Left cardiac atrium (tissue), 4 donors: ENCODE measurements around the gene TMEM169. TPM values are rescaled to one million over a fixed set of nuclear protein-coding genes. Genes with fewer than 3 reads are reported as not detected.

Experiments used
- ATAC-seq, 2 donors: fragments of 200-7000 bp; cut with Tn5 transposase; one replicate each; pipeline ENCODE4 v1.9.1; 2020; ENCODE audit warnings: mild to moderate bottlenecking in 2 of 2, moderate library complexity in 2 of 2
- DNase-seq: peaks from one replicate; pipeline ENCODE4 v3.0.0-alpha.2; 2020
- intact Hi-C, 2 donors: fragments of 100-400 bp; cut with DNase I; formaldehyde crosslinking; loops; one replicate each; pipeline versions ENCODE4 v1.14.1 to v1.15.1; 2022 to 2023
- total RNA-seq, 2 donors: library from RNA; stranded (reverse); fragmentation: NEBNext Ultra II Directional; extraction: Animal tissue kit (Norgen Biotek cat#: 25700); gene quantifications; one replicate each; pipeline ENCODE4 v1.2.1, GENCODE V29; 2021
- donor health status: DM: no; HTN: yes; CAD: no.
- donor health status: DM: no; HTN: yes; CAD: no; lungs with severe emphysema.
- donor health status: DM: yes; HTN: yes; CAD: no.
- donor health status: Dilated cardiomyopathy.

The TMEM169 gene
- total RNA-seq, 2 donors from 2014 or later, result 0.13 to 0.27 TPM

DNA sequence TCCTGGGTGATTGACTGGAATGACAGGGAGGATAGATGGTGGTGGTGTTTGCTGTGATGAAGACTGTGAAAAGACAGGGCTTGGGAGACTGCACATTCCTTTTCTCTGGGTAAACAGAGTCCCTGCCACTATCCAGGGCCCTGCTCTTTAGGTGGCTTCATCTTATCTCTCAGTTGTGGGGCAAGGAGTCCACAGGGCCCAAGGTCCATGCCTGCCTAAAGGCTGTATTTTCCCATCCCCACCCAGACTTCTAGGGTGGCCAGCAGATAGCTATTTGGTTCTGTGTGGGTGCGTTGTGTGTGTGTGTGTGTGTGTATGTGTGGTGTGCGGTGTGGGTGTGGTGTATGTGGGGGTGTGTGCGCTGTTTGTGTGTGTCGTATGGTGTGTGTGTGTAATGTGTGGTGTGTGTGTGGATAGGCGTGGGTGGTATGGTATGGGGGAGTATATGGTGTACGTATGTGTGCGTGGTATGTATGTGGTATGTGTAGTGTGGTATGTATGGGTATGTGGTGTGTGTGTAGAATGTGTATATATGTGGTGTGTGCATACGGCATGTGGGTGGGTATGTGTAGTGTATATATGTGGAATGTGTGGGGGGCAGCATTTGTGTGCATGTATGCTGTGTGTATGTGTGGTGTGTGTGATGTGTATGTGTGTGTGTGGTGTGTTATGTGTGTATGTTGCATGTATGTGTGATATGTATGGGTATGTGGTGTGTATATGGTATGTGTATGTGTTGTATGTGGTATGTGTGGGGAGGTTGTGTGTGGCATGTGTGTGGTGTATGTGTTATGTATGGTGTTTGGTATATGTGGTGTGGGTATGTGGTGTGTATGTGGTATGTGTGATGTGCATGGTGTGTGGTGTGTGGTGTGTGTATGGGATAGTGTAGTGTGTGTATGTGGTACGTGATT, 17.0 kb downstream of the TMEM169 start:
- no peak for DNase-seq
- no peak for ATAC-seq
- intact Hi-C loops, result no loop called here

DNA sequence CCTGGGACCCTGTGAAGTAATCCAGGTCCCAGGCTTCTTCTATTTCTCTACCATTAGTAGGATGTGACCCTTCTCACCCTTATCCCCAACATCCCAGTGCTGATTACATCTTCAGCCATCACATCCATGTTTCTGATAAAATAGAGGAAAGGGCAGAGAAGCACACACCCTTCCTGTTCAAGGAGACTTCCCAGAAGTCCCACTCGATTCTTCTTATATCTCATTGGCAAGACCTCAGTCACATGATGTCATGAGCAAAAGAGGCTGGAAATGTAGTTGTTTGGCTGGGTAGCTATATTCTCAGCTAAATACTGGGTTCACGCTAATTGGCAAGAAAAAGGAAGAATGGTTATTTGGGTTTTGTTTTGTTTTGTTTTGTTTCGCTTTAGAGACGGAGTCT, 19.4 kb downstream of the TMEM169 start:
- DNase-seq (no peak), ATAC-seq (no peak)
- intact Hi-C loops, result no loop called here

DNA sequence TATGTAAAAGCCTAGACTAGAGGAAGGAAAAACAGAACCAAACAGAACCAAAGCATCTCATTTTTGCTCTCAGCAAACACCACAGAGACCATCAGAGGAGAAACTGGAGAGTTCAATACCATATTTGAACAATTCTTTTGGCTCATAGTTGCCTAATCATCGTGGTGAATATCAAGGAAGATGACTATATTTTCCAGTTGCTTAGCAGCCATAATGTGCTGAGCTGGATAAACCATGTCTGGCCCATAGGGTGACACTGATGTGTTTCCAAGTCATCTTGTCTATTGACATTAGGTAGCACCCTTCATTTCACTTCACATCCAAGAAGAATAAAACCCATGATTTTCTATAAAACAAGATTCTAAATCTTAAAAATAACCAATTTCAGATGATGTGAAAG, 21.5 kb downstream of the TMEM169 start:
- DNase-seq, result no peak
- ATAC-seq, result no peak
- intact Hi-C loops, result no loop called here

DNA sequence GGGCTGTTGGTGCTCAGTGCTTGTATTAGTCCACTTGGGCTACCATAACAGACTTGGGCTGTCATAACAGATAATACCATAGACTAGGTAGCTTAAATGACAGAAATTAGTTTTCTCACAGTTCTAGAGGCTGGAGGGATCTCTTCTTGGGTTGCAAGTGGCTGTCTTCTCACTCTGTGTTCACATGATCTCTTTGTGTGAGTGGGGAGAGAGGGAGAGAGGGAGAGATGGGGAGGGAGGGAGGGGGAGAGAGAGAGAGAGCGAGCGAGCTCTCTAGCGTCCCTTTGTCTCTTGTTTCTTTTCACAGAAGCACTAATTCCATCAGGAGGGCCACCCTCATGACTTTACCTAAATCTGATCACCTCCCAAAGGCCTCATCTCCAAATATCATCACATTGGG, 23.0 kb downstream of the TMEM169 start:
- intact Hi-C loops, result no loop called here
- ATAC-seq (no peak), DNase-seq (no peak)

DNA sequence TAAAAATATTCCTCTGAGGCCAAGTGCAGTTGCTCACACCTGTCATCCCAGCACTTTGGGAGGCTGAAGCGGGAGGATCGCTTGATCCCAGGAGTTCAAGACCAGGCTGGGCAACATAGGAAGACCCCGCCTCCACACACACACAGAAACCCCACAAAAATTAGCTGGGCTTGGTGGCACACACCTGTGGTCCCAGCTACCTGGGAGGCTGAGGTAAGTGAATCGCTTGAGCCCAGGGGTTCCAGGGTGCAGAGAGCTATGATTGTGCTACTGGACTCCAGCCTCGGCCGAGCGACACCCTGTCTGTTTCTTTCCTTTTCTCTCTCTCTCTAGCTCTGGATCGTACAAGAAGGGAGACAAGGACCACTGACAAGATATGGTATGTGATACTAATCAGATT, 25.6 kb downstream of the TMEM169 start:
- ATAC-seq (no peak), DNase-seq (no peak)
- intact Hi-C loops, result no loop called here

DNA sequence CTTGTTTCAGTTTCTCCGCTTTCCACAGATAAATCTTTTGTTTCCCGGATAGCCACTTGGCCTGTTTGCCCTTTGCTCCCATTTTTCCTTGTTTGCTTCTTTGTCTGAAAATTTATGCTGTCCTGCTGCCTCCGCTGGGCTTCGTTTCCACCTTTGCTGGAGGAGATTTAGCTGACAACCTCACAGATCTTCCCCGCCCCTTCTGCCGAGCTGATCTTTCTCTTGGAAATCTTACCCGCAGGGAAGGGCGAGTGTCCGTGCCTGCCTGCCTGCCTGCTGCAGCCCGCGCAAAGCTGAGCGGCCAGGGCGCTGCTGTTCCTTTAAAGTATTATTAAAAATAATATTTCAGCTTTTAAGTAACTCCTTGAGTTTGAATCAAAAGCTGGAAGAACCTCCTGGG, 26.0 kb downstream of the TMEM169 start:
- peak in 1 of 2 donors; percentile 14 for ATAC-seq
- no peak for DNase-seq
- intact Hi-C loops, result no loop called here

DNA sequence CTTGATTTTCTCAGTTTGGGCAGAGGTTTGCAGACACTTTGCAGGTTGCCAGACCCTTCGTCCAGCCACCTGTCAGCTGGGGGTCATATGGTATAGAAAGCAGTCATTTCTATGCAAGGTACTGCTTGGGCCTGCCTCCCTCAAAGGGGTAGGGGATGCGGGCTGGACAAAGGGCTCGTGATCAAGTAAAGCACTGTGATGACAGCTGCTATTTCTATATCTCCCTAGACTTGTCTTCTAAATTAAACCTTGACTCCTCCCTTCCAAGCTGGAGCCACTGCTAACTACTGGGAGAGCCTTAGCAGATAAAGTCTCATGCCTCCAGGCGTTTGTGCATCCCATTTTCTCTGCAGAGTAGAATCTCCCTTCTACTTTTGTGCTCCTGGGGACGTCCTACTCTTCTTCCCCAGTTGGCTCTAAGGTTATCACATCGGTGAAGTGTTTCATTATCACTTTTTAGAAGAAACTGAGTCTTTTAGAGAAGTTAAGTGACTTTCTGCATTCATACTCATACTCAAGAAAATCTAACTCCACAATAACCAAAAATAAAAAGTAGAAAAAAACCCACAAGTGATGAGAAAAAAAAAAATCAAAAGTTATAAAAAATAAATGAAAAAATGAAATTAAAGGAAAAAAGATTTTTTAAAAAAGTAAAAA, 26.7 kb downstream of the TMEM169 start:
- intact Hi-C loops, result no loop called here
- no peak for DNase-seq
- peak in 1 of 2 donors; percentile 6 for ATAC-seq

DNA sequence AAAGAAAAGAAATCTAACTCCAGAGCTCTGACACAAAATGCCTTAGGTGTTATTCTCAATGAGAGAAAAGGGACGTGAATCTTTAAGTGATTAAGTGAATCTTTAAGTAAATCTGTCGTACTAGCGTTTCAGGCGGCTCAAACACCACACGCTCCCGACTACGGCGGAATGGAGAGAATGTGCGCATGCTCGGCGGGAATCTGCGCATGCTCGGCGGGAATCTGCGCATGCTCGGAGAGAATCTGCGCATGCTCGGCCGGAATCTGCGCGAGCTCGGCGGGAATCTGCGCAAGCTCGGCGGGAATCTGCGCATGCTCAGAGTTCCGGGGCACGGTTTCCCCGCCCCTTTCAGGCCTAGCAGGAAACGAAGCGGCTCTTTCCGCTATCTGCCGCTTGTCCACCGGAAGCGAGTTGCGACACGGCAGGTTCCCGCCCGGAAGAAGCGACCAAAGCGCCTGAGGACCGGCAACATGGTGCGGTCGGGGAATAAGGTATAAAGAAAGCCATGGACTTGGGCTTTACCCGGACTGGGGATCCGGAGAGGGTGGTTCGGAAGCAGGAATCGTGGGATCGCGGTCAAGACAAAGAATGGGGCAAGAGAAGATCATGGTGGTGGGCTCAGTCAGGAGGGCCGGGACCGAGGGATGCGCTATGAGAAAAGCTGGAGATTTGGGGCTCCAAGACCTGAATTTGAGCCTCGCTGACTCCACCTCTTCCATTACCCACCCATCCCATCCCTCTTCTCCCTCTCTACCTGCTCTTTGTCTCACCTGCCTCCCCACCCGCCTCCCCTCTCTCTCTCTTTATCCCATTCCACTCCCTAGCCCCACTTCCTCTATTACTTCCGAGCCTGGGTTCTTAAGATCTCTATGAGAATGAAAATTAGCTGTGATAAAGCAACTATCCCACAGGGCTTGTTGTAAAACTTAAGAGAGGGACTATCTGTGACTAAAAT, 27.5 kb downstream of the TMEM169 start, which contains the start of gene XRCC5:
Gene XRCC5 (plus strand): TSS at position 382 of the 955 bp plus-strand sequence. CDS start 89 bp downstream, at position 471.
- intact Hi-C loops, result no loop called here
- DNase-seq, result peak; percentile 97
- peak; percentile 94 to 96 for ATAC-seq

DNA sequence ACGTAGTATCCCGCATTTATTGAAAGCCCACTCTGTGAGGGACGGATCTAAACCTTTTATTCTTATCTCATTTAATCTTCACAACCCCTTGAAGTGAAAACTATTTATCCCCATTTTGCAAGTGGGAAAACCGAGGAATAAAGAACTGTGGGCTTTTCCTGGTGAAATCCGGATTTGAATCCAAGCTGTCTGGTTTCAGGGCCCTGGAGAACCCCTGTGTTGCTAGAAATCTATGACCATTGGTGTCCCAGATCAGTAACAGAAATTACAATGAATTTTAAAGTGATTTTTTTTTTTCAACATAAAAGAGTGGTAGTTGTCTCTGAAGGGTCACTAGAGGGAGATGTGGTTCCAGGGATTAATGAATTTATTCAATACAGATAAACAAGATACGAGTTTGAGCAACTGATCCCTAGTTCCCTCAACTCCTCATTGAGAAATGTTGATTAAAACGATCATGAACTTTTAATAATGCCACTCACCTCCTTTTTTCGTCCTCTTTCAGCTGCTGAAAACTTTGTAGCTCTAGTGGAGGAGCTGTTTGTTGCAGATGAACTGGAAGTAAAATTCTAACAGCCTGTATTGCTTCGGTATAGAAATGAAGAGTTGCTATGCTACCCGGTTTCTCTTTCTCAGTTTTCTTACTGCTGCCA, 28.4 kb downstream of the TMEM169 start:
- intact Hi-C loops, result no loop called here
- ATAC-seq, result no peak
- no peak for DNase-seq

DNA sequence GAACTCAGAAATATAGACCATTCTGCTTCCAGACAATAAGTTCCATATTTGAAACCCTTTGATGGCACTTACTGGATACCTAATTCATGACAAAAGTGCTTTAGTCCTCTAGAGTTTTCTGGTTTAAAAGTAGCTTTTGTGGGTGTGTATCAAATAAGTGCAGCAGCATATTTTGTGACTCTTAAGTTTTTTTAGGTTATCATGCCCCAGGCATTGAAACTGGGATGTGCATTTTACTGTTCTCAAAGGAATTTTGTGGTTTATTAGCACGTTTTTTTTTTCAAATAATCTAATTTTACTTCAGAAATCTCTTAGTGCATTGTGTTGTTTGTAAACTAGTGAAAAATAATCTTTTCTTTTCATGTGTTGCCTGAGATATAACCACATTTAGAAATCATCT, 28.9 kb downstream of the TMEM169 start:
- intact Hi-C loops, result no loop called here
- ATAC-seq (no peak), DNase-seq (no peak)

DNA sequence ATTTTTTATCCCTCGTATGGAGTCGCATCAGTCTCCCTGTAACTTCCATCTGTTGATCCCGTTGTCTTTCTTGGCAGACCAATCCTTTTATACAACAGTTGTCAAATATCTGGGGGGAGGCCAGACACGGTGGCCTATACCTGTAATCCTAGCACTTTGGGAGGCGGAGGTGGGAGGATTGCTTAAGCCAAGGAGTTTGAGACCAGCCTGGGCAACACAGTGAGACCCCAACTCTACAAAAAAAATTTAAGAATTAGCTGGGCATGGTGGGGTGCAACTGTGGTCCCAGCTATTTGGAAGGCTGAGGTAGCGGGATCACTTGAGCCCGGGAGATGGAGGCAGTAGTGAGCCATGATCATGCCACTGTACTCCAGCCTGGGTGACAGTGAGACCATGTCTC, 29.4 kb downstream of the TMEM169 start:
- intact Hi-C loops, result no loop called here
- no peak for DNase-seq
- no peak for ATAC-seq

DNA sequence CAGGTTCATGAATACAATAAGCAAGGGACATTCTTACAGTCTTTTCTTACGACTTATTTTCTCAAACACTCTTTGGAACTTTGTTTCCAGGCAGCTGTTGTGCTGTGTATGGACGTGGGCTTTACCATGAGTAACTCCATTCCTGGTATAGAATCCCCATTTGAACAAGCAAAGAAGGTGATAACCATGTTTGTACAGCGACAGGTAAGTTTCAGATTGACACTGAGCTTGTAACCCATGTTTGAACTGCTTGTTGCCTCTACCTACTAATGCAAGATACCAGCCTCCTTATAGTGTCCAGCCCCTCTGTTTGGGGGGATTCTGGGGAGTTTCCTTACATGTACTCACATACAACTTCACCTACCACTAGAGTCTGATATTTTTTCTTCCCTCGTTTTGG, 31.2 kb downstream of the TMEM169 start:
- ATAC-seq (no peak), DNase-seq (no peak)
- intact Hi-C loops, result no loop called here

DNA sequence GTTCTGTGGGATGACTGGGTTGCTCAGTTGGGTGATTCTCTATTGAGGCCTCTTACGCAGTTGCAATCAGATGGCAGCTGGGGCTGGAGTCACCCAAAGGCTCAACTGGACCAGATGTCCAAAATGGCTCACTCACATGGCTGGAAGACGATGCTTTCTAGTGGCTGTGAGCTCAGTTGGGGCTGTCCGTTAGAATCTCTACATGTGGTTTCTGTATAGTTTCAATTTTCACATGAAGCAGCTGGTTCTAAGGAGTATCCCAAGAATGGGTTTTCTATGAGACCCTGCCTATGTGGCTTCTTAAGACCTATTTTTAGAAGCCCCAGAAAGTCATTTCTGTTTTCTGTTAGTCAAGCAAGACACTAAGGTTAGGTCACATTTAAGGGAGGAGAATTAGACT, 31.9 kb downstream of the TMEM169 start:
- ATAC-seq, result no peak
- DNase-seq, result no peak
- intact Hi-C loops, result no loop called here

DNA sequence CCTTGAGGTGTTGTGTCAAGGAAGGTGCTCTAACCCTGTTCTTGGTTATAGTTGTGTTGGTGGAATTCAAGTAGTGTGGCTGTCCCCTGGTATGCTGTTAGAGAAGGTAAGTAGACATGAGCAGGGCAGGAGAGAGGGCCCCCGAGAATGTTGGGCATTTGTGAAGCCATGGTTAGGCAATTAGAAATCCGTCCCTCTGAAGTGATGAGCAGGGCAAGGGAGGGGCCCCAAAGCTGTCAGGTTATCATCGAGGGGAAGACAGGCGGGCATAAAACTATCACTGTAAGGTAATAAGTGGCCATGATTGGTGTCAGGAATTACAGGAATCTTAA, 32.6 kb downstream of the TMEM169 start:
- intact Hi-C loops, result no loop called here
- no peak for DNase-seq
- ATAC-seq, result peak in 1 of 2 donors; percentile 15

DNA sequence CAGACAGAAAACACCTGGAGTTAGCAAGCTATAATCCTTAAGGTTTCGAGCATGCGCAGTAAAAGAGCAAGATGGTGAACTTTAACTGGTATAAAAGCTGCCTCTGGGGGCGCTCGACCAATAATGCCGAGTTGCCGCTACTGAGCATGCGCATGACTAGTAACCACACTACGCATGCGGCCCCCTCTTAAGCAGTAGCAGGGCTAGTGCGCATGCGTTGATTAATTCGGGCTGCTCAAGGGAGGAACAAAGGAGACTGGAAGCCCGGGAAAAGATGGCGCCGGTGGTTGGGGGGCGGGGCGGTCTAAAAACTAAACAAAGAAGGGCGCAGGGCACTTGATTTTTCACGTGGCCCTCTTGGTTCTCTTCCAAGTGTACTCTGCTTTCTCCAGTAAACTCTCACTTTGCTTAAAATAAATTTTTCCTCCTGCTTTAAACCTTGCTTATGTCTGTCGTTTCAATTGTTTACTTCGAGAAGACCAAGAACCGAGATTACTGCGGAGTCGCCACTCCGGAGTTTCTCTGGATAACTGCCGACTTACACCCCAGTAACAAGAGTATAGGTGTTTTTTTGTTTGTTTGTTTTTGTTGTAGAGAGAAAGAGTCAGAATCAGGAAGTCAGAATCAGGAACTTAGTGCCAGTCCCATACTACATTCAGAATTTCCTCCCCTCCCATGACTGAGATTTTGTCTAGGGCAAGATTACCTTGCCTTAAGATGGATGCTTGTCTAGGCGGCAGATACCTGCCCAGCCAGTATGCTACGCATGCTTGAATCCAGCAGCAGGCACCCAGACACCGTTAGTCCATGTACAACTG, 33.2 kb downstream of the TMEM169 start:
- intact Hi-C loops, result no loop called here
- DNase-seq (peak; percentile 98), ATAC-seq (peak; percentile 96 to 97)

DNA sequence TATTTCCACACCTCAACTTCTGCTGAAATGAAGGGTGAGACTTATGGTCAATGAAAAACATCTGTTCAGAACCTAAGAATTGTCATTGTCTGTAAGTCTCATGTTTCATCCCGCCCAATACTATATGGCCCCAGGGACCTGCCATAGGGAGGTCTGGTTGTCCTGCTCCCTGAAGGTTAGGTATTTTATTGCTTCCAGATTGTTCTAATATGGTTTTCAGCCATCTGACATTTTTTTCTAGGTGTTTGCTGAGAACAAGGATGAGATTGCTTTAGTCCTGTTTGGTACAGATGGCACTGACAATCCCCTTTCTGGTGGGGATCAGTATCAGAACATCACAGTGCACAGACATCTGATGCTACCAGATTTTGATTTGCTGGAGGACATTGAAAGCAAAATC, 34.7 kb downstream of the TMEM169 start:
- intact Hi-C loops, result no loop called here
- no peak for ATAC-seq
- no peak for DNase-seq

DNA sequence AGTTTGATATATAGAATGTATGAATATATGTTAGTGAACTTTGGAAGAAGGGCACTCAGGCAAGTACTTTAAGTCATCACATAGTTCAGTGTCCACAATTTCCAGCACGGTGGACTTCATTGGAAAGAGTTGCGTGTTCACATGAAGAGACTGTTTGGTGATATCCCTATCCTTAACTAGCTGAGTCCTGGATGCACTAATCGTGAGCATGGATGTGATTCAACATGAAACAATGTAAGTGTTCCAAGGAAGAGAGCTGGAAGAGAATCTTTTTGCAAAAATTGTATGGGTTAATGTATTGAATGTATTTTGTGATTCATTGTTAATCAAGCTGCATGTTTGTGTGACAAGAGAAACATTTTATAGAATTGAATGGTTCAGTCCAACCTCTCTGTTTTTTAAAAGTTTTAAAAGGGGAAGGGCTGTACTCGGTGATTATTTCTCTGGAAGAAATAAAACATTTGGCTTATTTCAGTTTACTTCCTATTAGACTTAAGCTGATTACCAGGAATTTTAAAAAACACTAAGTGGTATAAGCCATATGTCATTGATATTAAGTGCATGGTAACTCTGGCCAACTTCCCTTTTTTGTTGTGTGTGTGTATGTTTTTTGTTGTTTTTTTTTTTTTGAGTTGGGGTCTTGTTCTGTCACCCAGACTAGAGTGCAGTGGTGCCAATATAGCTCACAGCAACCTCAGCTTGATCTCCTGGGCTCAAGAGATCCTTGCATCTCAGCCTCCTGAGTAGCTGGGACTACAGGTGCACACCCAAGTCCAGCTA, 36.0 kb downstream of the TMEM169 start:
- ATAC-seq (no peak), DNase-seq (no peak)
- intact Hi-C loops, result no loop called here

DNA sequence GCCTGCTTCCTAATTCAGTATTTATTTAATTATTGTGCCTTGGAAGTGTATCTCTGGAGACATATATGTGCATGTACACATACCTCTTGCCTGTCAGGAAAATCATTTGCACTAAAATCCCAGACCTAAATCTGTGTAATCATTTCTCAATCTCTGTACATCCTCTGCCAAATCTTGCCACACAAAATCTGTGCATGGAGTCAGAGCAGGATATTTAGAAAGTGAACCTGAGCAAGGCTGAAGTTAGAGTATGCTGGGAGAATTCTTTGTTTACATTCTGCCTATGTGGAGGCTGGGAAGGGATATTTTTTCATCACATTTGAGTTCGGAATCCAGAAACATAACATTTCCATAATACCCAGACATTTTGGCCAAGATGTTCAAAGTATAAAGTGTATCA, 36.8 kb downstream of the TMEM169 start:
- ATAC-seq (no peak), DNase-seq (no peak)
- intact Hi-C loops, result no loop called here
